Gastrocnemius medialis (tissue), 4 donors: ENCODE measurements around the gene SLC41A3. TPM values are rescaled to one million over a fixed set of nuclear protein-coding genes. Genes with fewer than 3 reads are reported as not detected.
A peak's percentile ranks its signal among the peaks of the same experiment; 100 is the strongest.

Experiments
- ATAC-seq, 2 donors: fragments of 150-250 bp; one replicate each; pipeline ENCODE4 v1.9.1; 2016
- DNase-seq, 2 donors: peaks; one replicate each; pipeline ENCODE4 v3.0.0-alpha.2; 2019
- H3K27ac ChIP-seq, 4 donors: fragments of 200-600 bp; sonication (generic); 1 replicate in 1 of 4; 2 replicates in 3 of 4; pipeline ENCODE4 v1.5.1; 2016 to 2018; ENCODE audit warnings: mild to moderate bottlenecking in 2 of 4, moderate library complexity in 1 of 4
- H3K27me3 ChIP-seq, 3 donors: fragments of 200-600 bp; sonication (generic) in 2 of 3; 1 replicate in 1 of 3; 2 replicates in 2 of 3; pipeline versions ENCODE4 v1.5.1 to v1.6.0; 2016 to 2019; ENCODE audit warnings: mild to moderate bottlenecking in 1 of 3, moderate library complexity in 1 of 3
- H3K36me3 ChIP-seq, 2 donors: fragments of 200-600 bp; sonication (generic) in 1 of 2; one replicate each; pipeline ENCODE4 v1.5.1; 2017 to 2018
- H3K4me1 ChIP-seq, 2 donors: fragments of 200-600 bp; sonication (generic) in 1 of 2; one replicate each; pipeline ENCODE4 v1.5.1; 2016 to 2017; ENCODE audit warnings: mild to moderate bottlenecking in 2 of 2
- H3K4me3 ChIP-seq, 4 donors: fragments of 200-600 bp; sonication (generic) in 3 of 4; 1 replicate in 1 of 4; 2 replicates in 3 of 4; pipeline ENCODE4 v1.5.1; 2016 to 2019; ENCODE audit warnings: mild to moderate bottlenecking in 2 of 4
- H3K9me3 ChIP-seq, 3 donors: fragments of 200-600 bp; sonication (generic) in 2 of 3; 1 replicate in 1 of 3; 2 replicates in 2 of 3; pipeline ENCODE4 v1.5.1; 2016 to 2019
- CTCF ChIP-seq, 5 experiments: fragments of 450-650 bp in 3 of 5; fragments of 200-600 bp in 2 of 5; sonication (generic) in 2 of 5; IDR thresholded peaks in 4 of 5; conservative IDR thresholded peaks in 1 of 5; 1 replicate in 4 of 5; 2 replicates in 1 of 5; pipeline ENCODE4 v1.5.1; 2016 to 2019; ENCODE audit warnings: antibody characterized with exemption in 5 of 5, mild to moderate bottlenecking in 3 of 5, moderate library complexity in 3 of 5
- POLR2A ChIP-seq, 2 donors: fragments of 450-650 bp; IDR thresholded peaks; one replicate each; pipeline ENCODE4 v1.6.1; 2017; ENCODE audit warnings: antibody characterized with exemption in 2 of 2, mild to moderate bottlenecking in 2 of 2, moderate library complexity in 2 of 2
- in situ Hi-C, 4 donors: fragments of 200-750 bp; cut with MboI; loops; one replicate each; pipeline versions ENCODE4 v1.15.0 to v1.8.0; 2017; ENCODE audit warnings: low sequenced_read_pairs in 4 of 4
- intact Hi-C: fragments of 100-400 bp; cut with DNase I; formaldehyde crosslinking; loops from one replicate; pipeline ENCODE4 v1.15.1; 2023; ENCODE audit warnings: low total_unique reads
- total RNA-seq, 4 donors: library from RNA; depleted of rRNA; stranded (reverse); fragments of >200 nt; gene quantifications; one replicate each; pipeline versions ENCODE4 v1.1.0 to v1.2.3, GENCODE V29; 2016

SLC41A3 gene
- total RNA-seq, 4 donors from 2014 or later = 43.1 to 76.2 (median 56.7) TPM

GRCh38 chr3:126114443-126115386 lies 30.8 kb upstream of the SLC41A3 start:
- in situ Hi-C loops = no loop called here
- H3K9me3 ChIP-seq = no peaks in the 10 kb centered on the region
- no peak overlapping the region for H3K27ac ChIP-seq
- intact Hi-C loops = no loop called here
- H3K4me3 ChIP-seq = no peak overlapping the region
- ATAC-seq = no peak
- H3K36me3 ChIP-seq = no peaks in the 10 kb centered on the region
- H3K4me1 ChIP-seq = peaks cover 8 to 10% of the 10 kb centered on the region in 2 donors
- H3K27me3 ChIP-seq = no peaks in the 10 kb centered on the region
- no peak for TF ChIP-seq POLR2A (IDR thresholded peaks at IDR 0.05)
- no peak for TF ChIP-seq CTCF (IDR thresholded peaks at IDR 0.05 in 4 of 5, conservative IDR thresholded peaks at IDR 0.05 in 1 of 5)
- DNase-seq = peak; percentile 1 to 8

- no peak overlapping the region for H3K4me3 ChIP-seq
- H3K27ac ChIP-seq = no peak overlapping the region
- DNase-seq = peak; percentile 1 to 12
- ATAC-seq = no peak
- no peaks in the 10 kb centered on the region for H3K27me3 ChIP-seq
- peak in 2 of 5 experiments; percentile 34 to 38 for TF ChIP-seq CTCF (IDR thresholded peaks at IDR 0.05 in 4 of 5, conservative IDR thresholded peaks at IDR 0.05 in 1 of 5)
- TF ChIP-seq POLR2A (IDR thresholded peaks at IDR 0.05) = no peak
- peaks cover 2% of the 10 kb centered on the region in 2 donors for H3K4me1 ChIP-seq
- in situ Hi-C loops = no loop called here
- H3K36me3 ChIP-seq = peaks cover 0 to 3% of the 10 kb centered on the region in 2 donors
- no peaks in the 10 kb centered on the region for H3K9me3 ChIP-seq
- intact Hi-C loops = no loop called here
Observed at GRCh38 chr3:126113733-126114442, 30.0 kb upstream of the SLC41A3 start.

GRCh38 chr3:126113238-126113555 lies 29.3 kb upstream of the SLC41A3 start:
- TF ChIP-seq POLR2A (IDR thresholded peaks at IDR 0.05) = no peak
- peak in 1 of 2 donors; percentile 10 for DNase-seq
- in situ Hi-C loops = no loop called here

GRCh38 chr3:126112531-126113237 lies 28.8 kb upstream of the SLC41A3 start:
- Histone ChIP-seq H3K9me3 (no peaks in the 10 kb centered on the region), H3K27me3 (no peaks in the 10 kb centered on the region), H3K4me1 (no peaks in the 10 kb centered on the region), H3K4me3 (no peak overlapping the region), H3K36me3 (peaks cover 0 to 11% of the 10 kb centered on the region in 2 donors), H3K27ac (no peak overlapping the region)
- DNase-seq (peak; percentile 1 to 8), ATAC-seq (no peak)
- in situ Hi-C loops (no loop called here), intact Hi-C loops (no loop called here)
- TF ChIP-seq POLR2A (IDR thresholded peaks at IDR 0.05) = no peak
- no peak for TF ChIP-seq CTCF (IDR thresholded peaks at IDR 0.05 in 4 of 5, conservative IDR thresholded peaks at IDR 0.05 in 1 of 5)

More at GRCh38 chr3:126113238-126113555, 29.3 kb upstream of the SLC41A3 start:
- Histone ChIP-seq H3K9me3 (no peaks in the 10 kb centered on the region), H3K4me1 (no peaks in the 10 kb centered on the region), H3K36me3 (peaks cover 0 to 10% of the 10 kb centered on the region in 2 donors), H3K27me3 (no peaks in the 10 kb centered on the region), H3K4me3 (no peak overlapping the region), H3K27ac (no peak overlapping the region)
- intact Hi-C loops = no loop called here
- peak in 1 of 2 donors; percentile 6 for ATAC-seq
